Thyroid gland (tissue), 4 donors: Measurements from ENCODE around the gene PNPLA2. TPM values are rescaled to one million over a fixed set of nuclear protein-coding genes. Genes with fewer than 3 reads are reported as not detected.

Experiments
- DNase-seq, 2 donors: peaks; one replicate each; pipeline ENCODE4 v3.0.0-alpha.2; 2019
- H3K27ac ChIP-seq, 3 donors: fragments of 200-600 bp; sonication (generic); 1 replicate in 2 of 3; 2 replicates in 1 of 3; pipeline ENCODE4 v1.5.1; 2016 to 2019; ENCODE audit warnings: mild to moderate bottlenecking in 1 of 3, moderate library complexity in 1 of 3
- H3K27me3 ChIP-seq: fragments of 200-600 bp; sonication (generic); one replicate; pipeline ENCODE4 v1.5.1; 2019
- H3K36me3 ChIP-seq, 2 donors: fragments of 200-600 bp; sonication (generic); one replicate each; pipeline ENCODE4 v1.5.1; 2016 to 2019
- H3K4me1 ChIP-seq, 2 donors: fragments of 200-600 bp; sonication (generic); one replicate each; pipeline ENCODE4 v1.5.1; 2017 to 2019
- H3K4me3 ChIP-seq, 3 donors: fragments of 200-600 bp; sonication (generic); replicated peaks in 1 of 3; 1 replicate in 2 of 3; 2 replicates in 1 of 3; pipeline ENCODE4 v1.5.1; 2016; ENCODE audit warnings: mild to moderate bottlenecking in 1 of 3
- H3K9me3 ChIP-seq: fragments of 200-600 bp; sonication (generic); one replicate; pipeline ENCODE4 v1.5.1; 2017
- POLR2A ChIP-seq, 2 donors: fragments of 450-650 bp; IDR thresholded peaks; one replicate each; pipeline ENCODE4 v1.6.1; 2017; ENCODE audit warnings: antibody characterized with exemption in 2 of 2, mild to moderate bottlenecking in 2 of 2, moderate library complexity in 1 of 2
- WGBS, 2 donors: methylation state at CpG; one replicate each; pipeline ENCODE4 v1.1.5; 2017; 5-methylcytosine and 5-hydroxymethylcytosine counted together
- intact Hi-C: fragments of 100-400 bp; cut with DNase I; formaldehyde crosslinking; loops from one replicate; pipeline ENCODE4 v1.15.1; 2023
- total RNA-seq, 4 donors: library from RNA; depleted of rRNA; stranded (reverse); fragments of >200 nt; gene quantifications; one replicate each; pipeline ENCODE4 v1.2.3, GENCODE V29; 2016
- TF ChIP-seq, protein P1 (sequence below), 6 experiments: fragments of 200-600 bp in 3 of 6; fragments of 450-650 bp in 3 of 6; sonication (generic) in 3 of 6; IDR thresholded peaks; one replicate each; pipeline ENCODE4 v1.5.1; 2016 to 2019; ENCODE audit warnings: antibody characterized with exemption in 6 of 6, mild to moderate bottlenecking in 2 of 6, inconsistent platforms in 1 of 6, moderate library complexity in 1 of 6

PNPLA2 gene
- total RNA-seq = 10 to 100 TPM; 35.8 to 95.0 (median 57.6) TPM

- peaks cover 21 to 24% of the 10 kb centered on the region in 2 donors for H3K4me1 ChIP-seq
- H3K9me3 ChIP-seq = no peaks in the 10 kb centered on the region
- intact Hi-C loops = no loop called here
- peak within 1 kb of the TSS; percentile 79 to 99 (median 98) for H3K27ac ChIP-seq
- H3K27me3 ChIP-seq = no peaks in the 10 kb centered on the region
- WGBS, 2 donors = 11 to 28% methylated on average over 7 to 16 of the region's 20 CpGs
- peak; percentile 76 to 79 for DNase-seq
- peaks cover 11 to 19% of the 10 kb centered on the region in 2 donors for H3K36me3 ChIP-seq
- H3K4me3 ChIP-seq = peak within 1 kb of the TSS; percentile 21 to 100 (median 89)
- TF ChIP-seq, protein P1, sequence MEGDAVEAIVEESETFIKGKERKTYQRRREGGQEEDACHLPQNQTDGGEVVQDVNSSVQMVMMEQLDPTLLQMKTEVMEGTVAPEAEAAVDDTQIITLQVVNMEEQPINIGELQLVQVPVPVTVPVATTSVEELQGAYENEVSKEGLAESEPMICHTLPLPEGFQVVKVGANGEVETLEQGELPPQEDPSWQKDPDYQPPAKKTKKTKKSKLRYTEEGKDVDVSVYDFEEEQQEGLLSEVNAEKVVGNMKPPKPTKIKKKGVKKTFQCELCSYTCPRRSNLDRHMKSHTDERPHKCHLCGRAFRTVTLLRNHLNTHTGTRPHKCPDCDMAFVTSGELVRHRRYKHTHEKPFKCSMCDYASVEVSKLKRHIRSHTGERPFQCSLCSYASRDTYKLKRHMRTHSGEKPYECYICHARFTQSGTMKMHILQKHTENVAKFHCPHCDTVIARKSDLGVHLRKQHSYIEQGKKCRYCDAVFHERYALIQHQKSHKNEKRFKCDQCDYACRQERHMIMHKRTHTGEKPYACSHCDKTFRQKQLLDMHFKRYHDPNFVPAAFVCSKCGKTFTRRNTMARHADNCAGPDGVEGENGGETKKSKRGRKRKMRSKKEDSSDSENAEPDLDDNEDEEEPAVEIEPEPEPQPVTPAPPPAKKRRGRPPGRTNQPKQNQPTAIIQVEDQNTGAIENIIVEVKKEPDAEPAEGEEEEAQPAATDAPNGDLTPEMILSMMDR (IDR thresholded peaks at IDR 0.05) = no peak
- peak; percentile 35 to 56 for TF ChIP-seq POLR2A (IDR thresholded peaks at IDR 0.05)
These were observed at the start of gene PNPLA2 for GRCh38 chr11:818396-819128. Gene PNPLA2, plus strand, starts transcription at chr11:818914. Its CDS starts 805 bp downstream, at chr11:819719.

DNA sequence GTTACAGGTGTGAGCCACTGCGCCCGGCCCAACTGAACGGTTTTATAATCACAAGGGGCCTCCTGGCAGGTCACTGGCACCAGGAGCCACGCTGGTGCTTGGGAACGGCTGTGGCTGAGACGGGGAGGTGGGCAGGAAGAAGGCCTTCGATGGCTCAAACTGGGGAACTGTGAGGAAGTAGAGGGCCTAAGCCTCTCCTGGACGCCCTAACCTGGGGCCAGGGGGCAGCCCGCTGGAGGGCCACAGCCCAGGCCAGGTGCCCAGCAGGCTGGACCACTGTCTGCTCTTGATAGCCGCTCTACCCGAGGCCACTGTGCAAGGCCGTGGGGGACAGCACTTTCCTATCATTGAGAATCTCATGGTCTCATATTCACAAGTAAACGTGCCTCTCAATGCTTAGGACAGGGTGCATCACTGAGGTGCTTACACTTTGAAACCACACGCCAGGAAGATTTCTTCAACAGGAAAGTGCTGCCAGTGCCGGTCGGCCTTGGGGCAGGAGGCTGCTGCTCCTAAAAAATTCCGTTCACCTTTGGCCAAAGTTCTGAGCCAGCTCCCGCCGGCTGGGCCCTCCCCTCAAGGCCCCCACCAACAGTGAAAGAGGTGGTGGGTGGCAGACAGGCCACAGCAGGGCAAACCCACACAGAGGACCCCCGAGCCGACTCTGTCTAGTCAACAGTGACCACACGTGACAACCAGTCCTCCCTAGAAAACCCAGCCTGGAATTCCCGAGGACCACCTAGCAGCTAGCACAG, 48.6 kb upstream of the PNPLA2 start:
- no peaks in the 10 kb centered on the region for H3K27me3 ChIP-seq
- intact Hi-C loops = no loop called here
- H3K36me3 ChIP-seq = peaks cover 17 to 27% of the 10 kb centered on the region in 2 donors
- H3K27ac ChIP-seq = no peak overlapping the region
- no peaks in the 10 kb centered on the region for H3K9me3 ChIP-seq
- TF ChIP-seq, protein P1 (IDR thresholded peaks at IDR 0.05) = no peak
- no peak for TF ChIP-seq POLR2A (IDR thresholded peaks at IDR 0.05)
- no peak overlapping the region for H3K4me3 ChIP-seq
- H3K4me1 ChIP-seq = no peaks in the 10 kb centered on the region
- 85 to 94% methylated on average over 18 of the region's 23 CpGs for WGBS, 2 donors
- DNase-seq = no peak

DNA sequence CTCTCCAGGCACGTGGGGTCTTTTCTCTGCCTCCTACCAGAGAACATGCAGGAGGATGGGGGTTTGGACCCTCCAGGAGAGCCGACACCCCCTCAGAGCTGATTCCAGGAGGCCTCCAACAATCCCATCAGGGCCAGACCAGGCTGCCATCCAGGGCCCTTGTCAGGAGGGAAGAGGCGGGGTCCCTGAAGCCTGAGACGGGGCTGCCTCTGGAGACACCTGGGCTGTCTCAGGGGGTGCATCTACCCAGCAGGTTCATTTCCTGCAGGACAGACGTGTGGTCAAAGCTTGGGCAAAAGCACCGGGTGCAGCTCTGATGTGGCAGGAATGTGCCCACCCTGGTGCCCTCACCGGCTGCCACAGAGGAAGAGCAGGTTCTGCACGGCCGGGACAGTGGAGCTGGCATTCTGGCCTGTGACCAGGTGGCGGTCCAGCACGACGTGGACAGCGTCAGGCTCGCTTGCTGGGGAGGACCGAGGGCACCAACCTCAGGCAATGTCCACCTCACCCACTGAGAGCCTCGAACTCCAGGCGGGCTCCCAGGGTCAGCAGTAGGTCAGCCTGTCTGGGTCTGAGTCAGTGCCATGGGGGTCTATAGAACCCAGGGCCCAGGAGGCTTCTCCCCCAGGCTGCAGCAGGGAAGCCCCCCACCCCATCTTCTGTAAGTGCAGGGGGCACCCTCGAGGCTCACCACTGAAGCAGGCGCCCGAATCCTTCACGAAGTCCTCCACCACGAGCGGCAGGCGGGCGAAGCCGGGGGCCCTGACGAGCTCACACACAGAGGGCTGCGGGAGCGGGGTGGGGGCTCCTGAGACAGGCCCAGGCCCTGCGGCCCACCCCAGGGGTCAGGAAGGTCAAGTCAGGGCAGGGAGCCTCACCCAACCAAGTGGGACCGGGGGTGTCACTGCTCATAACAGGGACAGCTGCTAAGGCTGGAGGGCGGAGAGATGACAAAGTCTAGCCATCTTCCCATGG, 47.8 kb upstream of the PNPLA2 start:
- WGBS, 2 donors = 93 to 100% methylated on average over 1 to 24 of the region's 32 CpGs
- Histone ChIP-seq H3K36me3 (peaks cover 17 to 19% of the 10 kb centered on the region in 2 donors), H3K9me3 (no peaks in the 10 kb centered on the region), H3K27ac (no peak overlapping the region), H3K4me3 (no peak overlapping the region), H3K27me3 (no peaks in the 10 kb centered on the region), H3K4me1 (peaks cover 0 to under 1% of the 10 kb centered on the region in 2 donors)
- intact Hi-C loops = no loop called here
- no peak for DNase-seq
- TF ChIP-seq, protein P1 (IDR thresholded peaks at IDR 0.05) = no peak
- no peak for TF ChIP-seq POLR2A (IDR thresholded peaks at IDR 0.05)

DNA sequence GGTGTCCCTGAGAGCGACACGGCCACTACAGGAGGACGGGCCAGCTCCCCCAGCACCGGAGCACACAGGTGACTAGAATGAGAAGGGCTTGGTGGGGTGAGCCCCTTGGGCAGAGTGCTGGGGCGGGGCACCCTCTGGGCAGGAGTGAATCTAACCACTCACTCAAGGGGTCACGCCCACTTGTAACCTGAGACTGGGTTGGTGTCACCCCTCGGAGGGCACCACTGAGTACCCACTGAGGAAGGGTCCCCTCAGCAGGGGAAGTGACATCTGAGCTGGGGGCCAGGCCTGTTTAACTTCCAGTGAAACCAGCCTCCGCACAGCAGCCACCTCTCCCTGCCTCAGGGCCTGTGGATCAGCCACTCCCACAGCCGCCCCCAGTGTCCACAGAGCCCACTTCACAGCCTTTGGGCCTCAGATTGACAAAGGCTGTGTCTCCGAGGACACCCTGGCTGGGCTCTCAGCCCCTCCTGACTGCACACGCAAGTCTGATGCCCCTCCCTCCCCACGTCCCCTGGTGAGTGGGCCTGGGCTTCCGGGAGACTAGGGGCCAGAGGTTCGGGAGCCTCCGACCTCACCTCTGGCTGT, 47.0 kb upstream of the PNPLA2 start:
- H3K9me3 ChIP-seq = no peaks in the 10 kb centered on the region
- TF ChIP-seq POLR2A (IDR thresholded peaks at IDR 0.05) = no peak
- TF ChIP-seq, protein P1 (IDR thresholded peaks at IDR 0.05) = no peak
- 81 to 85% methylated on average over 7 to 11 of the region's 15 CpGs for WGBS, 2 donors
- no peaks in the 10 kb centered on the region for H3K27me3 ChIP-seq
- H3K36me3 ChIP-seq = peaks cover 15 to 17% of the 10 kb centered on the region in 2 donors
- H3K27ac ChIP-seq = no peak overlapping the region
- intact Hi-C loops = no loop called here
- no peak overlapping the region for H3K4me3 ChIP-seq
- peaks cover 6 to 7% of the 10 kb centered on the region in 2 donors for H3K4me1 ChIP-seq
- DNase-seq = no peak
